NT2/D1 (cell line): ENCODE results near the gene CHRM1.
"Not testable (repeated sequence)": the region's sequence is repeated elsewhere in the genome, so short reads cannot be mapped to it uniquely, and the experiment has no call there.

ENCODE experiments used
- SUZ12 ChIP-seq: IDR thresholded peaks from 2 replicates; pipeline ENCODE4 v1.6.1; 2011; ENCODE audit not compliant: insufficient read length, insufficient read depth; ENCODE audit errors: extremely low read depth
- YY1 ChIP-seq: IDR thresholded peaks from 2 replicates; pipeline ENCODE4 v1.6.1; 2011; ENCODE audit not compliant: insufficient read length, insufficient read depth
- ZNF274 ChIP-seq: IDR thresholded peaks from 2 replicates; pipeline ENCODE4 v1.6.1; 2011; ENCODE audit warnings: mild to moderate bottlenecking, low read depth, low read length

DNA sequence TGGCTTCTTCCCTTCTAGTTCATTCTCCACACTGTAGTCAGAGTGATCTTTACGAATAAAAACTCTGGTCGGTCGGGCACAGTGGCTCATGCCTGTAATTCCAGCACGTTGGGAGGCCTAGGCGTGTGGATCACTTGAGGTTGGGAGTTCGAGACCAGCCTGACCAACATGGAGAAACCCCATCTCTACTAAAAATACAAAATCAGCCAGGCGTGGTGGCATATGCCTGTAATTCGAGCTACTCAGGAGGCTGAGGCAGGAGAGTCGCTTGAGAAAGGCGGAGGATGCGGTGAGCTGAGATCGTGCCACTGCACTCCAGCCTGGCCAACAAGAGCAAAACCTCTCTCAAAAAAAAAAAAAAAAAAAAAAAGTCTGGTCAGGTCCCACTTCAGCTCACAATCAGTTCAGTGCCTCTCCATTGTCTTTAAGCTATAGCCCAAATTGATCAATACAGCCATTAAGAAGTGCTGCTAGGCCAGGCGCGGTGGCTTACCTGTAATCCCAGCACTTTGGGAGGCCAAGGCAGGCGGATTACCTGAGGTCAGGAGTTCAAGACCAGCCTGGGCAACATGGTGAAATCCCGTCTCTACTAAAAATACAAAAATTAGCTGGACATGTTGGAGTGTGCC lies 59.5 kb downstream of the CHRM1 start:
- TF ChIP-seq SUZ12, ZNF274, YY1: not testable (repeated sequence)
